HG03342 (cell line): ENCODE data around the gene C1QTNF6.

Experiments used
- ATAC-seq: cut with Tn5 transposase; IDR thresholded peaks from one replicate; pipeline ENCODE4 v1.9.1; 2021; ENCODE audit warnings: mild to moderate bottlenecking, moderate library complexity; ENCODE audit not compliant: unreplicated experiment

The C1QTNF6 gene

GRCh38 chr22:37193629-37194191 is 5.7 kb upstream of the C1QTNF6 start:
- no peak for ATAC-seq

- ATAC-seq: no peak
Observed at GRCh38 chr22:37192741-37193140, 4.7 kb upstream of the C1QTNF6 start.

GRCh38 chr22:37192204-37192603 is 4.2 kb upstream of the C1QTNF6 start:
- no peak for ATAC-seq

GRCh38 chr22:37190262-37190780 is 2.3 kb upstream of the C1QTNF6 start:
- ATAC-seq: no peak

DNA sequence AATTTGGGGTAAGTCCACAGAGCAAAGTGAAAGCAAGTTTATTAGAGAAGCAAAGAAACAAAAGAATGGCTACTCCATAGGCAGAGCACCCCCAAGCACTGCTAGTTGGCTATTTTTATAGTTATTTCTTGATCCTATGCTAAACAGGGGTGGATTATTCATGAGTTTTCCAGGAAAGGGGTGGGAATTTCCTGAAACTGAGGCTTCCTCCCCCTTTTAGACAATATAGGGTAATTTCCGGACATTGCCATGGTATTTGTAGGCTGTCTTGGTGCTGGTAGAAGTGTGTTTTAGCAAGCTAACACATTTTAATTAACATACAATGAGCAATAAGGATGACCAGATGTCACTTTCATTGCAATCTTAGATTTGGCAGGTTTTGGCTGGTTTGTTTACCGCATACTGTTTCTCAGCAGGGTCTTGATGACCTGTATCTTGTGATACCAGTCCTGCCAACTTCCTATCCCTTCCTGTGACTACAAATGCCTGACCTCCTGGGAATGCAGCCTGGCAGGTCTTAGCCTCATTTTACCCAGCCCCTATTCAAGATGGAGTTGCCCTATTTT is 937 bp upstream of the C1QTNF6 start:
- ATAC-seq: no peak

DNA sequence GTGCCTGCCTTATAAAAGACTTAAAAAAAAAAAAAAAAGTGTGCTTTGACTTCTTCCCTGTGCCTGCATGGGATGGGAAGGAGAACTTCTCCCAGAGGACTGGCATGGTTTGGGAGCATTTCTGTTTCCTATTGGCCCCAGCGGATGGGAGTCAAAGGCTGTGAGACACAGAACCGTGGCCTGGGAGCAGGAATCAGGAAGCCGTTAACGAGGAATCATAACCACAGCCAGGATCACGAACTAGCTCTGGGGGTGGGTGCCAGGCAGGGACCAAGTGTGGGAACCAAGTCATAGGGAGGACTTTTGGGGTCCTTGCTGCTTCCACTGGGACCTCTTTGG is 526 bp downstream of the C1QTNF6 start:
- ATAC-seq: no peak

GRCh38 chr22:37186997-37187522 is 987 bp downstream of the C1QTNF6 start:
- ATAC-seq: no peak

- ATAC-seq: no peak
Observed at GRCh38 chr22:37186228-37186996, 1.6 kb downstream of the C1QTNF6 start.

DNA sequence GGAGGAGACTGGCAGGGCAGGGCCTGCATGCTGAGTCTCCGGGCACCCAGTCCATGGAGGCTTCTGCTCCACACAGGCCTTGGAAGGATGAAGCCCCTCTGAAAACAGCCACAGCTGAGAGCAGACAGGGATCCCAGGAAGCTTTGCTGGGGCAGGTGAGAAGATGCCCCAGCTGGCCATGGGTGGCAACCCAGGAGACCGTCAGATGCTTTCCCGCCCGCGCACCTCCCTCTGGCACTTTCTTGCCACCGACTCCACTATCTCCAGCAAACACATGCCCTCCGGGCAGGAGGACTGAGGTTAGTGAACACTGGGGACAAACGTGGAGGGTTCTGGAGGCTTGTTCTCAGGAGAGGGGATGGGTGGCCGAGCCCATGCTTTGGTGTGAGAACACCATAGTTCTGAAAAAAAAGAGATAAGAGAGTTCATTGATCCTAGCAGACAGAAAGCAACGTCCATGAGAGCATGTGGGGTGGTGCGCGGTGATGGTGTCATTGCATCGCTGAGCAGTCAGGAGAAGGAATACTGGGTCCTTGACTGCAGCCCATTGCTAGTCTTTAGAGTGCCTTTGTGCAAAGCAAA is 2.3 kb downstream of the C1QTNF6 start:
- ATAC-seq: no peak

GRCh38 chr22:37184816-37185541 is 3.1 kb downstream of the C1QTNF6 start:
- no peak for ATAC-seq

DNA sequence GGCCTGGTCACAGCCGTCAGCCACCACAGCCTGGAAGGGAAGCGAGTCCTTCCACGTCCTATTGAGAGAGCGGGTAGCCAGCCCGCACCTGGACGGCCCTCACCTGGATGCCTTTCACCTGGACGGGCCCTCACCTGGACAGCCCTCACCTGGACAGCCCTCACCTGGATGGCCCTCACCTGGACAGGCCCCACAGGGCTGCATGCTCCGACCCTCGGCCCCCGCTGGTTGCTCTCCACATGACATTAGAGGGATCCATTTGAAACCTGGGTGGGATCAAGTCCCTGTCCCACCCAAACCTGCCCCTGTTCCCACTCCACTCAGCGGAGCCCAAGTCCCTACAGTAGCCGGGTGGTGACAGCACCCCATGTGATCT is 3.7 kb downstream of the C1QTNF6 start:
- no peak for ATAC-seq

- ATAC-seq: no peak
Observed at GRCh38 chr22:37183432-37184379, 4.3 kb downstream of the C1QTNF6 start.

GRCh38 chr22:37182949-37183245 is 5.2 kb downstream of the C1QTNF6 start:
- ATAC-seq: no peak

- no peak for ATAC-seq
Observed at GRCh38 chr22:37182101-37182948, 5.7 kb downstream of the C1QTNF6 start.

DNA sequence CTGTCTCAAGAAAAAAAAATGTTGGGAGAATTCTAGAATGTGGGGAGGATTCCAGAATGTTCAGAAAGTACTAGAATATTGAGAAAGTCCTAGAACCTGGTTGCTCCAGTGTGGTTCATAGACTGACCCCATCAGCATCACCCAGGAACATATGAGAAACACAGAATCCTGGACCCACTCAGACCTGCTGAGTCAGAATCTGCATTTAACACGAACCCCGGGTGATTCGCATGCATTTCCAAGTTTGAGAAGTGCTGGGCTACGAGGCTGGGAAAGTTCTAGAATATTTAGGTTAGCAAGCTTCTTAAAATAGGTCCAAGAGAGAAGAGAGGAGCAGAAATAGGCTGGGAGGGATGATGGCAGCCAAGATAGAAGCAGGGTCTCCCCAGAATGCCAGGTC is 6.4 kb downstream of the C1QTNF6 start:
- ATAC-seq: no peak

DNA sequence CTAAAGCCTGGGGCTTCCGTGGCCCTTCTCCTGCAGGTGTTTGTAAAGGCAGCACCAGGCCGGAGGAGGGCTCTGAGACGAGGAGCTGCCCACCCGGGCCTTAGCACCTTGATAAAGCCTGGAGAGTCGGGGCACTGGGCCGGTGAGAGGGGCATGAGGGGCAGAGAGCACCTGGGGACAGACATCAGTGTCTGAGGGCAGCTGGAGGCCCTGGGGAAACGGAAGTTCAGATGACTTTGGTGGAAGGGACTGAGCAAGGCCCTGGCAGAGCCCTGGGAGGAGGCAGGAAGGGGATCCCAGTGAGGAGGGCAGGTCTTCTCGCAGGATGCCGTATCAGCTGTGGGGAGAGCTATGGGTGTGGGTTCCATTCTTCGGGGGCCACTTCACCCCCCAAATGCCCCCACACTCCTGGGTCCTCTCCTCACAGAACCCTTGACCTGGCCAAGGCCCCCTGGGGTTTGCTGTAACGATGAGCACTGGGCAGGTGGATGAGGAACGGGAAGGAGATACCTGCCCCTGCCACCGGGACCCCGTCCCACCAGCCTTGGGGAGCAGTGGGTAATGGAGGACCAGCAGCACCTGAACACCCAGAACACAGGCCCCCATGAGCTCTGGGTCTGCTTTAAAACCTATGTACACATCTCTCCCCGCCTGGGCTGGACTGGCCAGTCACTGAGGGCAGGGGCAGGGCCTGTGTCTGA is 7.4 kb downstream of the C1QTNF6 start:
- ATAC-seq: no peak

DNA sequence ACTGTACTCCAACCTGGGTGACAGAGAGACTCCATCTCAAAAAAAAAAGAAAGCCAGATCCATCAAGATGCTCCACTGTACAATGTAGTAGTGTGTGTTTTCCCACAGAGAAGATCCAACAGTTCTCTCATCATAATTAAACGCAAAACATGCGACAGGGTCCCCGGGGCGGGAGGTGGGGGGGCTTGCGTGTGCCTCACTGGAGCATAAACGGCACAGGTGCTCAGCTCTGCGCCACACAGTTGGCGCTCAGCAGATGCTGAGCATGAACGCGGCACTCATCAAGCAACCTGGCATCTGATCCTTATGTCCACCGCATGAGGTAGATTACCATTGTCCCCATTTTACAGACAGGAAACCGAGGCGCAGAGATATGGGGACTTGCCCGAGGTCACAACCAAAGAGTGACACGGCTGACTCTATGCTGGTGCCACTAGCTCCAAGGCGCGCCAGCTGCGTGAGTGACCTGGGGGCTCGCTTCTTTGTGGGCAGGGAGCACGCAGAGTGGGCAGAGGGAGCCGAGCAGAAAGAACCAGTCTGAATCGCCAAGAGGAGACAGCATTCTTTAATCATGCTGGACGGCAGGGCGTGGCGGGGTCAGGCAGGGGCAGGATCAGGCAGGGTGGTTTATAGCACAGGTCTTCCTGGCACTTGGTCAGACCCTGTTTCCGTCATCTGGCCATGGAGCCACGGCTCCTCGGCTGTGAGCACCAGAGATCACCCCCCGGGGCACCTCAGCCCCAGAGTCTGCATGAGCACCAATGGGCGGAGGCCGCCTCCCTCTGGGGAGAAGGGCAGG is 8.2 kb downstream of the C1QTNF6 start:
- no peak for ATAC-seq

- ATAC-seq: no peak
Observed at GRCh38 chr22:37179126-37179470, 8.9 kb downstream of the C1QTNF6 start.
